ENCODE results near the gene NCF1. TPM values are rescaled to one million over a fixed set of nuclear protein-coding genes. Genes with fewer than 3 reads are reported as not detected.
"Not testable (repeated sequence)": the region's sequence is repeated elsewhere in the genome, so short reads cannot be mapped to it uniquely, and the experiment has no call there.

NCF1 gene
- total and polyA plus RNA-seq, 2 of the 4 experiments (the other 2 are of a cell fraction): not detected

DNA sequence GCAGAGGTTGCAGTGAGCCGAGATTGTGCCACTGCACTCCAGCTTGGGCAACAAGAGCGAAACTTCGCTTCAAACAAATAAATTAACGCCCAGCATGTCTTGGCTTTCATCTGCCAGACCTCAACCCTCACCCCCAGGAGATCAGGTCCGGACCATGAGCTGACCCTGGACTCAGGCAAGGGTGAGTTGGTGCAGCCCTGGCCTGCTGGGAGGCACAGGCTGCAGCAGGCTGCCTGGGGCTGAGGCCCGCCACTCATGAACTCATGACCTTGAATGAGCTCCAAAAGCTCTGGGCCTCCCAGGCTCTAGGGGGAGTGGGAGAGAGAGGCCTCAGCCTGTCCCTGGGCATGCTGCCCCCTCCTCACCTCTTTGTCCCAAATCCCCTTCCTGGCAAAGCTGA lies 1.7 kb upstream of the NCF1 start:
- H3K23ac ChIP-seq (ENCODE audit: low read depth, low read length); BruUV-seq (replicated peaks); H2BK5ac ChIP-seq (ENCODE audit: low read depth, low read length, poor library complexity, severe bottlenecking); H3K9me3 ChIP-seq (ENCODE audit: control insufficient read depth, insufficient read depth, low read length); H3K4me1 ChIP-seq (ENCODE audit: control insufficient read depth, insufficient read depth, low read length); H3K79me1 ChIP-seq (ENCODE audit: low read depth in 1 of 2, low read length in 2 of 2); CTCF ChIA-PET; H3K27me3 ChIP-seq (ENCODE audit: control insufficient read depth, insufficient read depth, low read length); POLR2A ChIA-PET (ENCODE audit: unreplicated experiment); H3K9ac ChIP-seq (ENCODE audit: low read depth, low read length); H2BK120ac ChIP-seq (ENCODE audit: low read depth, low read length); H4K5ac ChIP-seq (ENCODE audit: low read depth, low read length); ATAC-seq (ENCODE audit: low read depth); H4K8ac ChIP-seq (ENCODE audit: low read depth in 2 of 2, low read length in 2 of 2); DNase-seq; H2BK20ac ChIP-seq (ENCODE audit: low read depth, low read length); H3K18ac ChIP-seq (ENCODE audit: low read depth, low read length); in situ Hi-C loops (cut with MboI; ENCODE audit: low sequenced_read_pairs); H3K4me2 ChIP-seq (ENCODE audit: low read depth, low read length); H2AFZ ChIP-seq (replicated peaks; ENCODE audit: low read length, poor library complexity); H3K36me3 ChIP-seq (ENCODE audit: control insufficient read depth, insufficient read depth, low read length); H3K9me1 ChIP-seq (ENCODE audit: insufficient read depth, low read length); H4K20me1 ChIP-seq (ENCODE audit: insufficient read depth, low read length); intact Hi-C loops (cut with micrococcal nuclease); H4K91ac ChIP-seq (ENCODE audit: insufficient read depth, low read depth, low read length); dilution Hi-C loops (cut with HindIII; ENCODE audit: low sequenced_read_pairs, unreplicated experiment); H3K27ac ChIP-seq (ENCODE audit: insufficient read depth, low read length); H2AK5ac ChIP-seq (ENCODE audit: low read depth, low read length); H3K14ac ChIP-seq (replicated peaks; ENCODE audit: low read depth, low read length); H2AK9ac ChIP-seq (replicated peaks; ENCODE audit: low read depth, low read length, poor library complexity); H3K4ac ChIP-seq (ENCODE audit: low read depth, low read length); H2BK15ac ChIP-seq (ENCODE audit: low read depth, low read length); H3K56ac ChIP-seq (ENCODE audit: extremely low read depth, insufficient read depth, low read length); H3K4me3 ChIP-seq (ENCODE audit: insufficient read depth, low read depth, low read length): not testable (repeated sequence)
- 100% methylated on average over 1 of the region's 6 CpGs; no CpG with 5 or more reads in 1 of the 2 experiments for WGBS, 2 experiments (ENCODE audit: extremely low coverage in 2 of 2, insufficient read length in 1 of 2)

GRCh38 chr7:74775111-74775510 lies 1.3 kb downstream of the NCF1 start:
- in situ Hi-C loops (cut with MboI; ENCODE audit: low sequenced_read_pairs); H3K27me3 ChIP-seq (ENCODE audit: control insufficient read depth, insufficient read depth, low read length); H2BK120ac ChIP-seq (ENCODE audit: low read depth, low read length); intact Hi-C loops (cut with micrococcal nuclease); ATAC-seq (ENCODE audit: low read depth); H3K36me3 ChIP-seq (ENCODE audit: control insufficient read depth, insufficient read depth, low read length); H4K5ac ChIP-seq (ENCODE audit: low read depth, low read length); POLR2A ChIA-PET (ENCODE audit: unreplicated experiment); H3K14ac ChIP-seq (replicated peaks; ENCODE audit: low read depth, low read length); H3K4ac ChIP-seq (ENCODE audit: low read depth, low read length); H3K4me3 ChIP-seq (ENCODE audit: insufficient read depth, low read depth, low read length); H2AFZ ChIP-seq (replicated peaks; ENCODE audit: low read length, poor library complexity); BruUV-seq (replicated peaks); CTCF ChIA-PET; H3K9me3 ChIP-seq (ENCODE audit: control insufficient read depth, insufficient read depth, low read length); H3K56ac ChIP-seq (ENCODE audit: extremely low read depth, insufficient read depth, low read length); H2BK5ac ChIP-seq (ENCODE audit: low read depth, low read length, poor library complexity, severe bottlenecking); H3K23ac ChIP-seq (ENCODE audit: low read depth, low read length); dilution Hi-C loops (cut with HindIII; ENCODE audit: low sequenced_read_pairs, unreplicated experiment); H2BK20ac ChIP-seq (ENCODE audit: low read depth, low read length); H3K4me2 ChIP-seq (ENCODE audit: low read depth, low read length); H4K8ac ChIP-seq (ENCODE audit: low read depth in 2 of 2, low read length in 2 of 2); H3K9me1 ChIP-seq (ENCODE audit: insufficient read depth, low read length); H2BK15ac ChIP-seq (ENCODE audit: low read depth, low read length); H3K18ac ChIP-seq (ENCODE audit: low read depth, low read length); H3K79me1 ChIP-seq (ENCODE audit: low read depth in 1 of 2, low read length in 2 of 2); H4K20me1 ChIP-seq (ENCODE audit: insufficient read depth, low read length); DNase-seq; H3K27ac ChIP-seq (ENCODE audit: insufficient read depth, low read length); H2AK9ac ChIP-seq (replicated peaks; ENCODE audit: low read depth, low read length, poor library complexity); H3K4me1 ChIP-seq (ENCODE audit: control insufficient read depth, insufficient read depth, low read length); H3K9ac ChIP-seq (ENCODE audit: low read depth, low read length); H4K91ac ChIP-seq (ENCODE audit: insufficient read depth, low read depth, low read length); H2AK5ac ChIP-seq (ENCODE audit: low read depth, low read length): not testable (repeated sequence)
- no CpG with 5 or more reads among the region's 6 CpGs for WGBS, 2 experiments (ENCODE audit: extremely low coverage in 2 of 2, insufficient read length in 1 of 2)

All from IMR-90 (cell line).